ENCODE results near the gene CLUH. TPM values are rescaled to one million over a fixed set of nuclear protein-coding genes. Genes with fewer than 3 reads are reported as not detected.

The CLUH gene
- total RNA-seq, 6 experiments from 2014 or later, result 88.9 to 224 (median 166) TPM

- TF ChIP-seq CTCF (IDR thresholded peaks at IDR 0.05) (no peak), POLR2A (IDR thresholded peaks at IDR 0.05) (no peak)
- WGBS (ENCODE audit: insufficient coverage, low coverage, low lambda C conversion rate, missing lambda C conversion rate), result no CpG with 5 or more reads among the region's 16 CpGs
- H3K27me3 ChIP-seq, result no peaks in the 10 kb centered on the region
- H3K27ac ChIP-seq, result no peak overlapping the region
- peaks cover 0 to 49% (median 17%) of the 10 kb centered on the region in 4 donors for H3K4me1 ChIP-seq
- peaks cover 0 to 57% (median 29%) of the 10 kb centered on the region in 4 donors for H3K36me3 ChIP-seq
- no peak for ATAC-seq
- intact Hi-C loops (cut with DNase I), result no loop called here
- no peak overlapping the region for H3K4me3 ChIP-seq
- no peak for DNase-seq
- H3K9me3 ChIP-seq, result no peaks in the 10 kb centered on the region
These were observed 8.0 kb downstream of the CLUH start for GRCh38 chr17:2703606-2704005.

GRCh38 chr17:2703181-2703580, 8.4 kb downstream of the CLUH start:
- intact Hi-C loops (cut with DNase I), result no loop called here
- DNase-seq (peak in 2 of 3 donors; percentile 52), ATAC-seq (no peak)
- H3K4me3 ChIP-seq, result no peak overlapping the region
- H3K9me3 ChIP-seq, result no peaks in the 10 kb centered on the region
- TF ChIP-seq CTCF (IDR thresholded peaks at IDR 0.05), result no peak
- TF ChIP-seq POLR2A (IDR thresholded peaks at IDR 0.05), result no peak
- no peak overlapping the region for H3K27ac ChIP-seq
- 80% methylated on average over 1 of the region's 20 CpGs for WGBS (ENCODE audit: insufficient coverage, low coverage, low lambda C conversion rate, missing lambda C conversion rate)
- peaks cover 0 to 45% (median 14%) of the 10 kb centered on the region in 4 donors for H3K4me1 ChIP-seq
- H3K27me3 ChIP-seq, result no peaks in the 10 kb centered on the region
- peaks cover 0 to 62% (median 31%) of the 10 kb centered on the region in 4 donors for H3K36me3 ChIP-seq

GRCh38 chr17:2701996-2702741, 9.4 kb downstream of the CLUH start:
- Histone ChIP-seq H3K4me1 (peaks cover 0 to 35% (median 8%) of the 10 kb centered on the region in 4 donors), H3K36me3 (peaks cover 0 to 72% (median 35%) of the 10 kb centered on the region in 4 donors), H3K4me3 (no peak overlapping the region), H3K27ac (no peak overlapping the region), H3K27me3 (no peaks in the 10 kb centered on the region), H3K9me3 (no peaks in the 10 kb centered on the region)
- TF ChIP-seq POLR2A (IDR thresholded peaks at IDR 0.05) (no peak), CTCF (IDR thresholded peaks at IDR 0.05) (no peak)
- ATAC-seq (no peak), DNase-seq (peak in 2 of 3 donors; percentile 7 to 49)
- intact Hi-C loops (cut with DNase I), result no loop called here
- 87% methylated on average over 6 of the region's 22 CpGs for WGBS (ENCODE audit: insufficient coverage, low coverage, low lambda C conversion rate, missing lambda C conversion rate)

GRCh38 chr17:2701161-2701995, 10.2 kb downstream of the CLUH start:
- intact Hi-C loops (cut with DNase I), result no loop called here
- ATAC-seq, result no peak
- TF ChIP-seq CTCF (IDR thresholded peaks at IDR 0.05) (no peak), POLR2A (IDR thresholded peaks at IDR 0.05) (no peak)
- peaks cover 0 to 27% (median 4%) of the 10 kb centered on the region in 4 donors for H3K4me1 ChIP-seq
- H3K27me3 ChIP-seq, result no peaks in the 10 kb centered on the region
- no peaks in the 10 kb centered on the region for H3K9me3 ChIP-seq
- no peak overlapping the region for H3K27ac ChIP-seq
- H3K36me3 ChIP-seq, result peaks cover 0 to 80% (median 36%) of the 10 kb centered on the region in 4 donors
- H3K4me3 ChIP-seq, result no peak overlapping the region
- WGBS (ENCODE audit: insufficient coverage, low coverage, low lambda C conversion rate, missing lambda C conversion rate), result 91% methylated on average over 15 of the region's 41 CpGs
- peak; percentile 20 to 48 (median 47) for DNase-seq

Data from right lobe of liver (tissue), 6 donors.